Gastroesophageal sphincter (tissue), 4 donors: ENCODE results near the gene SLC6A1. TPM values are rescaled to one million over a fixed set of nuclear protein-coding genes. Genes with fewer than 3 reads are reported as not detected.

Source experiments
- ATAC-seq: fragments of 150-250 bp; one replicate; pipeline ENCODE4 v1.9.1; 2016; ENCODE audit warnings: mild to moderate bottlenecking, moderate library complexity
- H3K27ac ChIP-seq, 4 donors: fragments of 200-600 bp; sonication (generic) in 3 of 4; 1 replicate in 3 of 4; 2 replicates in 1 of 4; pipeline ENCODE4 v1.5.1; 2016 to 2019
- H3K27me3 ChIP-seq: fragments of 200-600 bp; sonication (generic); one replicate; pipeline ENCODE4 v1.5.1; 2019
- H3K36me3 ChIP-seq, 2 donors: fragments of 200-600 bp; sonication (generic); one replicate each; pipeline ENCODE4 v1.5.1; 2019; ENCODE audit warnings: control low read depth in 1 of 2
- H3K4me1 ChIP-seq, 3 donors: fragments of 200-600 bp; sonication (generic); 1 replicate in 2 of 3; 2 replicates in 1 of 3; pipeline ENCODE4 v1.5.1; 2016 to 2019; ENCODE audit warnings: control low read depth in 2 of 3
- H3K4me3 ChIP-seq, 2 donors: fragments of 200-600 bp; sonication (generic); one replicate each; pipeline ENCODE4 v1.5.1; 2019; ENCODE audit warnings: mild to moderate bottlenecking in 1 of 2, moderate library complexity in 1 of 2
- H3K9me3 ChIP-seq, 3 donors: fragments of 200-600 bp; sonication (generic); one replicate each; pipeline ENCODE4 v1.5.1; 2017 to 2019; ENCODE audit warnings: control low read depth in 2 of 3
- EP300 ChIP-seq: sonication (generic); formaldehyde crosslinking; IDR thresholded peaks from one replicate; pipeline ENCODE4 v1.6.1; 2017; ENCODE audit warnings: antibody characterized with exemption, mild to moderate bottlenecking
- POLR2A ChIP-seq, 2 donors: fragments of 450-650 bp; IDR thresholded peaks; one replicate each; pipeline ENCODE4 v1.6.1; 2017; ENCODE audit warnings: antibody characterized with exemption in 2 of 2, mild to moderate bottlenecking in 2 of 2, moderate library complexity in 1 of 2
- POLR2AphosphoS5 ChIP-seq: sonication (generic); formaldehyde crosslinking; IDR thresholded peaks from one replicate; pipeline ENCODE4 v1.6.1; 2017; ENCODE audit warnings: antibody characterized with exemption
- WGBS, 2 donors: methylation state at CpG; one replicate each; pipeline ENCODE4 v1.1.5; 2018; ENCODE audit warnings: low coverage in 1 of 2; 5-methylcytosine and 5-hydroxymethylcytosine counted together
- total RNA-seq, 4 donors: library from RNA; depleted of rRNA; stranded (reverse); fragments of >200 nt; gene quantifications; one replicate each; pipeline ENCODE4 v1.1.0, GENCODE V29; 2016
- TF ChIP-seq, protein P1 (sequence below), 4 experiments: fragments of 200-600 bp in 2 of 4; fragments of 450-650 bp in 2 of 4; sonication (generic) in 1 of 4; IDR thresholded peaks; one replicate each; pipeline ENCODE4 v1.5.1; 2017 to 2019; ENCODE audit warnings: antibody characterized with exemption in 4 of 4, mild to moderate bottlenecking in 2 of 4, moderate library complexity in 2 of 4

SLC6A1 gene
- total RNA-seq, 4 donors from 2014 or later = 0.62 to 2.5 (median 0.67) TPM; not detected in 1

DNA sequence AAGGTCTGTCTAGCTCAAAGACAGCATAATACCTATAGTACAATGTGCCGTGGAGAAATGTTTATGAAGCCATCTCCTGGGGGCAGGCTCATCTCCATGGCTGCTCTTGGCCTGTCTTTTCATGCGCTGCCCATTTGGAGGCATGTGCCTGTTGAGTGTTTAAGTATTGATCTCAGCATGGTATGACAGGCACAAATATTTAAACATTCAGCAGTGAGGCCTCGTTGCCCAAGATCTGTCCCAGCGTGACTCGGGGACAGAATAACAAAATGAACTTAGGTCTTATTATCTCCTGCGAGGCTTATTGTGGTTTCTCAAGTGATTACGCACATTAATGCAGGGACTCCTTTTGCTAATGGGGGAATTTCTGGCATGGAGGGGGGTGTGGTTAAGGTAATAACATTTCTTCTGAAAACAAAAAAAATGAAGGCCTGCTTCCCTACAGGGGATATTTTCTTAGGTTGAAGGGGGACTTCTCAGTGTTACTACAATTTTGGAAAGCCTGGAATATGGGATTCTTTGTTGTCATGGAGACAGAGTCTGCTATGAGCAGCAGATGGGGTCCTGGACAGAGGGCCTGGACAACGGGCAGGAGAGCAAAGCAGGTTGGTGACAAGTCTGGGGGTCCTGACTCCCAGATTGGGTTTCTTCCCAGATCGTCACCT is 4.4 kb upstream of the SLC6A1 start:
- Histone ChIP-seq H3K36me3 (no peaks in the 10 kb centered on the region), H3K9me3 (no peaks in the 10 kb centered on the region), H3K4me3 (no peak overlapping the region), H3K27ac (no peak overlapping the region), H3K4me1 (peaks cover 0 to 18% (median 0%) of the 10 kb centered on the region in 3 donors), H3K27me3 (peaks cover 19% of the 10 kb centered on the region)
- 81 to 90% methylated on average over 2 to 8 of the region's 9 CpGs for WGBS, 2 donors
- TF ChIP-seq POLR2A (IDR thresholded peaks at IDR 0.05) (no peak), POLR2AphosphoS5 (no peak), EP300 (no peak)
- TF ChIP-seq, protein P1, sequence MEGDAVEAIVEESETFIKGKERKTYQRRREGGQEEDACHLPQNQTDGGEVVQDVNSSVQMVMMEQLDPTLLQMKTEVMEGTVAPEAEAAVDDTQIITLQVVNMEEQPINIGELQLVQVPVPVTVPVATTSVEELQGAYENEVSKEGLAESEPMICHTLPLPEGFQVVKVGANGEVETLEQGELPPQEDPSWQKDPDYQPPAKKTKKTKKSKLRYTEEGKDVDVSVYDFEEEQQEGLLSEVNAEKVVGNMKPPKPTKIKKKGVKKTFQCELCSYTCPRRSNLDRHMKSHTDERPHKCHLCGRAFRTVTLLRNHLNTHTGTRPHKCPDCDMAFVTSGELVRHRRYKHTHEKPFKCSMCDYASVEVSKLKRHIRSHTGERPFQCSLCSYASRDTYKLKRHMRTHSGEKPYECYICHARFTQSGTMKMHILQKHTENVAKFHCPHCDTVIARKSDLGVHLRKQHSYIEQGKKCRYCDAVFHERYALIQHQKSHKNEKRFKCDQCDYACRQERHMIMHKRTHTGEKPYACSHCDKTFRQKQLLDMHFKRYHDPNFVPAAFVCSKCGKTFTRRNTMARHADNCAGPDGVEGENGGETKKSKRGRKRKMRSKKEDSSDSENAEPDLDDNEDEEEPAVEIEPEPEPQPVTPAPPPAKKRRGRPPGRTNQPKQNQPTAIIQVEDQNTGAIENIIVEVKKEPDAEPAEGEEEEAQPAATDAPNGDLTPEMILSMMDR (IDR thresholded peaks at IDR 0.05) = no peak
- ATAC-seq = no peak

DNA sequence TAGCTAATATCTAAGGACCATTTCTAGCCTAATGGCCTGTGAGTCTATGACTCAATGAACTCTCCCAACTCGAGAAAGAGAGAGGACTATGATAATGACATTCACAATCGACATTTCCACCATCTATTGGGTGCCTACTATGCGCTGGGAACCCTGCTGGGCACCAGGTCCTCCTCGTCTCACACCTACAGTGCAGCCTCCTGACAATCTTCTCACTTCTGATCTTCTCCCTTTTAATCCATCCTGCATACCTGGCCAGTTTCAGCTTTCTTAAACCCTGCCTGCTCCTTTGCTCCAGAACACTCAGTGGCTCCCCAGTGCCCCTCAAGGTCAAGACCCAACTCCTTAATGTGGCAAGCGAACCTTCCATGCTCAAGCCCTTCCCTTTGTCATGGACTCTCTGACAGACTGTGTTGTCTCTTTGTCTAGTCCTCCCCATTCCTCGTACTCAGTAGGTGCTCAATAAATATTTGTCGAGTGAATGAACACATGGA is 3.5 kb upstream of the SLC6A1 start:
- no peaks in the 10 kb centered on the region for H3K9me3 ChIP-seq

DNA sequence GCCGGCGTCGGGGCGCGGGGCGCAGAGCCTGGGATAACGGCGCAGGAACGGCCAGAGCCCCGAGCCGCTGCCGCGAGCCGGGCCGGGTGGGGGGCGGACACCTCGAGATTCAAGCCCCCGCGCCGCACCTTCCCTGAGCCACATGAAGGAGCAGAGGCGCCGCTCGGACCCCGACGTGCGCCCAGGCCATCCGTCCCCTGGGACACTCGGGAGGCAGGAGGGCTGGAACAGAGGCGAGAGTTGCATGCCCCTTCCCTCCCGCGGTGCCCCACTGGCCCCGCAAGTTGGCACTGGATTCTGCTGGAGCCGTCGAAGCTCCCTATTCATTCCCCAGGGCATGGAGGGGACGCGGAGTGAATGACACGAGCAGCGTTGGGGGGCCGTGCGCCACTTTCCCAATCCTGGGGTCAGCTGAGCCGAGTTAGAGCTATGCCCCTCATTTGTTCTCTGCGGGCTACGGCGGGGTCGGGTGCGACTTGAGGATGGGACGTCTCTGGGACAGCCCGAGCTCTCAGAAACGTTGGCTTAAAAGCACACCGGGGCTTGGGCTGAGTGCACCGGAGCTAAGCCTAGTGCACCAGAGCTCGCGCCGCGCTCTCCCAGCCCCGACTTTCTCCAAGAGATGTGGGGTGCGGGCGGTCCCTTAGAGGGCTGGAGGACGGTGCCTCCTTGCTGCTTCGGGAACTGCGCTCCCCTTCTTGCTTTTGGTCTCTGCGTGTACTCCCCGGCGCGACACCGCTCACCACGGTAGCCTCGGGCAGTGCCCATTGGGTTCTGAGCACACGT is 588 bp downstream of the SLC6A1 start:
- WGBS, 2 donors = 5% methylated on average over 10 of the region's 69 CpGs; no CpG with 5 or more reads in 1 of the 2 donors
- H3K4me1 ChIP-seq = peaks cover 0 to 22% (median 0%) of the 10 kb centered on the region in 3 donors
- ATAC-seq = no peak
- H3K27ac ChIP-seq = no peak overlapping the region
- H3K27me3 ChIP-seq = peaks cover 69% of the 10 kb centered on the region
- no peaks in the 10 kb centered on the region for H3K9me3 ChIP-seq
- H3K4me3 ChIP-seq = peak overlapping the region; percentile 0 to 54
- no peak for TF ChIP-seq POLR2AphosphoS5
- TF ChIP-seq, protein P1 (IDR thresholded peaks at IDR 0.05) = no peak
- TF ChIP-seq POLR2A (IDR thresholded peaks at IDR 0.05) = no peak
- no peak for TF ChIP-seq EP300
- no peaks in the 10 kb centered on the region for H3K36me3 ChIP-seq

More for the DNA sequence above, 3.5 kb upstream of the SLC6A1 start:
- 61 to 74% methylated on average over 3 to 7 of the region's 7 CpGs for WGBS, 2 donors
- TF ChIP-seq POLR2AphosphoS5 (no peak), EP300 (no peak), POLR2A (IDR thresholded peaks at IDR 0.05) (no peak)
- TF ChIP-seq, protein P1 (IDR thresholded peaks at IDR 0.05) = no peak
- Histone ChIP-seq H3K27me3 (peaks cover 28% of the 10 kb centered on the region), H3K27ac (no peak overlapping the region), H3K4me1 (peaks cover 0 to 21% (median 0%) of the 10 kb centered on the region in 3 donors), H3K4me3 (no peak overlapping the region), H3K36me3 (no peaks in the 10 kb centered on the region)
- no peak for ATAC-seq

DNA sequence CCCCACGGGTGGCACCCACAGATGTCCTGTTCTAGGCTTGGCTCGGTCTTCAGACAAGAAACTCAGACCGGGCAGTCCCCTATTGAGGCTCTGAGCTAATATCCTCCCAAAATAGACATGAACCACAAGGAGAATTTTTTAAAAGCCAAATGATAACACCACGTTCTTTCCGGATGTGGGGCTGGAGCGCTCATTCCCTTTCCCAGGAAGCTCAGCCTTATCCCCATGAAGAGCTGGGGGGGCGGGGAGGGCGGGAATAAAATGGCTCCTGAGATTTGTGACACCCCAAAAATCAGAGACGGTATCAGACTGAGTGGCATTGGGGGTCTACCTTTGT is 1.1 kb downstream of the SLC6A1 start:
- H3K27me3 ChIP-seq = peaks cover 74% of the 10 kb centered on the region
- 6 to 14% methylated on average over 3 of the region's 9 CpGs for WGBS, 2 donors
- peak overlapping the region in 1 of 2 donors; percentile 54 for H3K4me3 ChIP-seq
- H3K36me3 ChIP-seq = no peaks in the 10 kb centered on the region
- no peak for ATAC-seq
- peaks cover 0 to 22% (median 0%) of the 10 kb centered on the region in 3 donors for H3K4me1 ChIP-seq
- H3K9me3 ChIP-seq = no peaks in the 10 kb centered on the region
- TF ChIP-seq POLR2AphosphoS5 (no peak), EP300 (no peak), POLR2A (IDR thresholded peaks at IDR 0.05) (no peak)
- TF ChIP-seq, protein P1 (IDR thresholded peaks at IDR 0.05) = no peak
- H3K27ac ChIP-seq = no peak overlapping the region
